ENCODE data around the gene LRFN4.

The LRFN4 gene

GRCh38 chr11:66858939-66859685 is 2.2 kb downstream of the LRFN4 start:
- no peak for FAIRE-seq

DNA sequence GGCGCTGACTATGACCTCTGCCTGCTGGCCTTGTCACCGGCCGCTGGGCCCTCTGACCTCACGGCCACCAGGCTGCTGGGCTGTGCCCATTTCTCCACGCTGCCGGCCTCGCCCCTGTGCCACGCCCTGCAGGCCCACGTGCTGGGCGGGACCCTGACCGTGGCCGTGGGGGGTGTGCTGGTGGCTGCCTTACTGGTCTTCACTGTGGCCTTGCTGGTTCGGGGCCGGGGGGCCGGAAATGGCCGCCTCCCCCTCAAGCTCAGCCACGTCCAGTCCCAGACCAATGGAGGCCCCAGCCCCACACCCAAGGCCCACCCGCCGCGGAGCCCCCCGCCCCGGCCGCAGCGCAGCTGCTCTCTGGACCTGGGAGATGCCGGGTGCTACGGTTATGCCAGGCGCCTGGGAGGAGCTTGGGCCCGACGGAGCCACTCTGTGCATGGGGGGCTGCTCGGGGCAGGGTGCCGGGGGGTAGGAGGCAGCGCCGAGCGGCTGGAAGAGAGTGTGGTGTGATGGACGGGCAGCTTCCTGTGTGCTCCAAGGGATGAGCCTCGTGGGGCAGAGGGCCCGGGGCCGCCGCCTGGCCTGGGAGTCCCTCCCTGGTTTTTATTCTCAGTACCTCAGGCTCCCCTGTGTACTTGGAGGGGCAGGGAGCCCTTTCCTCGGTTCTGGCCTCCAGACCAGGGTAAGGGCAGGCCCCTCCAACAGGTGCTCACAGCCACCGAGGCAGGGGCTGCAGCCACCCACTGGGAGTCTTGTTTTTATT is 3.0 kb downstream of the LRFN4 start:
- no peak for FAIRE-seq

DNA sequence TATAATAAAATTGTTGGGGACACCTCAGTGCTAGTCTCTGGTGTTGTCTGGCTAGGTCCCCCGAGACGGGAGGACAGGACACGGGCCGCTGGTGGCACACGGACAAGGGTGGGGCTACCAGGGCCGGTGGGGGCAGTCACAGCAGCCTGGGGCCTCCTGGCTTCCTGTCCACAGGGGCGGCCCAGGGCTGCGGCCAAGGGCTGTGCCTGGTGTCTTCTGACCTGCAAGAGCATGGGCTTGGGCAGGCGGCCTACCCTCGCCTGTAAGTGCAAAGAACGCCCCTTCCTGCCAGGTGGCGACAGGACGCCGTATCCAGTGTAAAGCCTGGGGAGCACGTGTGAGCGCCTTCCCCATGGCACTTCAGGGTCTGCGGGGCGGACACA is 3.6 kb downstream of the LRFN4 start:
- no peak for FAIRE-seq

- no peak for FAIRE-seq
Observed at GRCh38 chr11:66861038-66861773, 4.3 kb downstream of the LRFN4 start.

DNA sequence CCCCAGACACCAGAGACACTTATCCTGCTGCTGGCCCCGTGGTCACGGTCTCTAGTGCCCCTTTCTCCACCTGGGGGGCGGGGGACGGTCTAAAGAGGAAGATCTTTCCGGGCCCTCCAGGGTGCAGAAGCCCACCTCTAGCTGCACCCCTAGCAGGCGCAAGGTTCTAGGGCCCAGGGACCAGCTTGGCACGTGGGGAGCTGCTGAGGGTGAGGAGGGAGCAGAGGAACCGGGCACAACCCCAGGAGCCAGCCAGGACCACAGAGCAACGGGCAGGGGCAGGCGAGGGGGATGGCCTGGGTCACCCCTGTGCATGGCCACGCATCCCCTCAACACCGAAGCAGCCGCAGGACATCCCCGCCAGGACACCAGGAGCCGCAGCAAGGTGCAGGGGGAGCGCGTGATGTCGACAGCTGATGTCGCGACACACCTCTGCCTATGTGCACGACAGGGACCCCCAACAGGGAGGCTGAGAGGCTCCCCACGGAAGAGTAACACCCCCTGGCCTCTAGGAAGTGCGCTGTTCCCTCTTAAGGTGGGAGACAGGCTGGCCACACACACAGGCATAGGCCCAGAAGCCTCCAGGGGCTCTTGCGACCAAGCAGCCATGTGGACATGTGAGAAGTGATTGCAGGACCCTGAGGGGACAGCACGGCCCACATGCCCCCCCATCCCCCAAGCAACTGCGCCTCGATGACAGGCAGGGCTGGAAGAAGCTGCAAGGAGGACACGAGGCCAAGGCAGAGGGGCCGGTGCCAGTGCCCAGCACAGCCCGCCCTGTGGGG is 5.1 kb downstream of the LRFN4 start:
- no peak for FAIRE-seq

- FAIRE-seq, result no peak
Observed at GRCh38 chr11:66862559-66863037, 5.7 kb downstream of the LRFN4 start.

DNA sequence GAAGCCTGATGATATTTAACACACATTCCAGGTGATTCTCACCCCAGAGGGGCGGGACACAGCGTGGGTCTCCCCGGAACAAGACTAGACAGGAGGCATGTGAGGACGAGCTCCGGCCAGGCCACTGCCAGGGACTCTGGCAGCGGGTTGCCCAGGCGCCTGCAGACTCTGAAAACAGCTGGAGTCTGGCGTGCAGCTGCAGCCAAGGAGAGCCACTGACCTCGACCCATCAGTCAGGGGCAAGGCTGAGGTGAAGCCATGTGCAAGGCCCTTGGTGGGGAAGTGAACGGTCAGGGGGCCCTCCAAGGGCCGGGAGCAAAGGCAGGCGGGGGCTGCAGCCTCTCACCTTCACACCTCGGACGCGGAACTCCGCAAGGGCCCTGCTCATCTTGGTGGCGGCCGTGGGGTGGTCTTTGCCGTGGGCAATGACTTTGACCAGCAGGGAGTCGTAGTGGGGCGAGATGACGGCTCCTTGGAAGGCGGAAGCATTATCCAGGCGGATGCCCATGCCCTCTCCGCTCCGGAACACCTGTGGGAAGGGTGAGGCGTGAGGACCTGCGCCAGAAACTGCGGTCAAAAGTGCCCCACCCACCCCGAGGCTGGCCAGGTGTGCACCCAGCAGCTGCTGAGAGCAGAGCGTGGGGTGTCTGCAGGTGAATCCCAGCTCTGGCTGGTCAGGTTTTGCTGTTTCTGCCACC is 6.7 kb downstream of the LRFN4 start:
- no peak for FAIRE-seq

DNA sequence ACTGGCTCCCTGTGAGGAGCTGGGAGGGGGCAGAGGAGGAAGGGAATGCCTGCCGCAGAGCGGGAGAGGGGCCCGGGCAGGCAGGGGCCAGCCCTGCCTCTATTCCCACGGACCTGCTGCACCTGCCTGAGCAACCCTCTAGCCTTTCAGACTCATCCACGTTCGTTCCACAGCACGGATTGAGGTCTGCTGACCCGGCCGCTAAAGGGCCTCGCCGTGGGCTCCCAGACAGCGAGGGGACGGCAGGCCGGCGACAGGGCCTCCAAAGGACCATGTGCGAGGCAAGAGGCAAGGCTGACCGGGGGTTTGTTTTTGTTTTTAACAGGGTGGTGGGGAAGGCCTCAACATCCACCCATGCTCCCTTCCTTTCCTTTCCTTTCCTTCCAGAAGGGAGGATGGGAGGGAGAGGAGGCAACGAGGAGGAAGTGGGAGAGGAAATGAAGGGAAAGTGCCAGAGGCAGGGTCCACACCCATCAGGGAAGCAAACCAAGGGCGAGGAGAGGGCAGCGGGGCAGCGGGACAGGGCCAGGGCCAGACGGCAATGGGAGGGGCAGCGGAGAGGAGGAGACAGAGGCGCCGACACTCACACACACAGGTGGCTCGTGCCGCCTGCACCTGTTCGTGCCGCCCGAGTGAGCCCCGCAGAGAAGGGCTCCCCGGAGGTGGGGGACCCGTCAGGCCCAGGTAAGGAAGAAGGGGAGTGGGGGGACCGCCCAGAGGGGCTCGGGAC is 7.5 kb downstream of the LRFN4 start:
- FAIRE-seq, result no peak

- FAIRE-seq, result no peak
Observed at GRCh38 chr11:66864924-66865697, 8.2 kb downstream of the LRFN4 start.

- no peak for FAIRE-seq
Observed at GRCh38 chr11:66866007-66866406, 9.1 kb downstream of the LRFN4 start.

- no peak for FAIRE-seq
Observed at GRCh38 chr11:66866511-66866986, 9.7 kb downstream of the LRFN4 start.

DNA sequence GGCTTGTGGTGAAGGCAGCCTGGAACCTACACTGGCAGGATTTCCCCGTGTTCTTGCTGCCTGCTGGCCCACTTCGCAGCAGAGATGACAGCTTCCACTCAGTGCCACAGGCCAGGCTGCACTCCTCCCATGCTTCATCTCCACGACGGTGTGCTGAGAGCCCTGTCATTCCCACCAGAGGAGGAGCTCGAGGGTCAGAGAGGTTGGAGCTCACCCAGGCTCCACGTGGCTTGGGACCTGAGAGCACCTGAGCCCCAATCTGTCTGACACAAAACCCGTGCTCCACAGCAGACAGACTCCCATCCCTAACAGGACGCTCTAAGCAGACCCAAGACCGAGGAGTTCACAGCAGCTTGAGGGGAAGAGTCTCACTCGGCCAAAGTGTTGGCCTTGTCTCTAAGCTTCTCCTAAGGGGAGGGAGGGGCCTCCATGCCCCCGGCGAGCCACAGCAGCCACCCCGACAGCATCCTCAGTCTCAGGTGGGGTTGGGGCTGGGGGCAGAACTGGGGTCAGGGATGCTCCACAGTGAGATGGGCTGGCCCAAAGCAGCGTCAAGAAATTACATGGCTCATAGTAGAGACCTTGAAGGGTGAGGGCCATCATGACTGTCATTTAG is 10.7 kb downstream of the LRFN4 start:
- no peak for FAIRE-seq

DNA sequence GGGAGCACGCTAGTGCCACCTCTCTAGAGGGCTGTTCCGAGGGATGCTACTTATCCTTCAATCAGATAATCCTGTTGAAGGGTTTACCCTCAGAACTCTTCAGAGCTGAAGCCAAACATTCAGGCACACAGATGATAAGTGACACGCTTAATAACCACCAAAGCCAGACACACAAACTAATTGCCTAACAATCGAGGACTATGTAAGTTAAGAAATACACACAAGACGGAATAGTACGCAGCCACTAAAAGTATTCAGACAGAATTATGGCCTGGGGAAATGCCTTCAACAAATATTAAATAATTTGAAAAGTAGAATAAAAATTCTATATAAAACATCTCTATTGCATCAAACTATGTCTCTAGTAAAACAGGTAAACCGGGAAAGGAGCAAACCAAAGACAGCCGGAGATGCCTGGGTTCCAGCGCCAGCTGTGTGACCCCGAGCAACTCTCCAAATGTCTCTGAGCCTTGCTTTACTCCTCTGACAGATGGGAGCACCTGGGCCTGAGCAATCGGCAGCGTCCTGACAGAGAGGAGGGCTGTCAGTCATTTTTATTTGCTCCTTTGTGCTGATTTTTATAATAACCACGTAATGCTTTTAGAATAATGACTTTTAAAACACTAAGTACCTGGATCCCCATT is 11.3 kb downstream of the LRFN4 start:
- no peak for FAIRE-seq

DNA sequence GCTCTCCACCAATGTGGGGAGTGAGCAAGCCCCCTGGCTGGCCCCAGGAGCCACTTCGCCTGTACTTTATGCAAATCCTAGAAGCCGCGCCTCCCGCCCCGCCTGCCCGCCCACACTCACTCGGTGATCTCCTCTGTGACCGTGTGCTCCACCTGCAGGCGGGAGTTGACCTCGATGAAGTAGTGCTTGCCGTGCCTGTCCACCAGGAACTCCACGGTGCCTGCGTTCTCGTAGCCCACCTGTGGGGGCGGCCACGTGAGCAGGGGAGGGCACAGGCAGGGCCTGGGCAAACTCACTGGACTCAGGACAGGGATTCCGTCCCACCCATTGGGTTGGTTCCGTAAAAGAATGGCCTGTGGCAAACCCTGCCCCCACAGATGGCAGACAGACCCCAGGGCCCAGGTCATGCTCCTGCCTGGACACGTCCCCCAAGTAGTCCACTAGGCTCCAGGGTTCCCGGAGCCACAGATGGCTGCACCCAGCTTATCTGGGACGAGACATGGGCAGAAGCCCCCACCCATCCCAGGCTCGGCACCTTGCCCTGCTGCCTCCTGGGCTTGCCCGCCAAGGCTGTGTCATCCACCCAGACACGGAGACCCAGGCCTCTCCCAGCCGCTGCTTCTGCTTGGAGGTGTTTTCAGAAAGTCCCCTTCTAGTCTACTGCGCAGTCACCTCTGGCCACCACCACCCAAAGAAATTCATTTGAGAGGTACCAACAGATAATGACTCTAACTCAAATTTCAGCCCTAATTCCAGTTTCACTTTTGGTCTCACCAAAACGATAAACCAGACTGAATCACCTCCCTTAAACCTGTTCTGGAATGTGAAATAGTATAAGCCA is 12.1 kb downstream of the LRFN4 start:
- FAIRE-seq, result no peak

- FAIRE-seq, result no peak
Observed at GRCh38 chr11:66869567-66869870, 12.7 kb downstream of the LRFN4 start.

- no peak for FAIRE-seq
Observed at GRCh38 chr11:66870131-66870530, 13.3 kb downstream of the LRFN4 start.

DNA sequence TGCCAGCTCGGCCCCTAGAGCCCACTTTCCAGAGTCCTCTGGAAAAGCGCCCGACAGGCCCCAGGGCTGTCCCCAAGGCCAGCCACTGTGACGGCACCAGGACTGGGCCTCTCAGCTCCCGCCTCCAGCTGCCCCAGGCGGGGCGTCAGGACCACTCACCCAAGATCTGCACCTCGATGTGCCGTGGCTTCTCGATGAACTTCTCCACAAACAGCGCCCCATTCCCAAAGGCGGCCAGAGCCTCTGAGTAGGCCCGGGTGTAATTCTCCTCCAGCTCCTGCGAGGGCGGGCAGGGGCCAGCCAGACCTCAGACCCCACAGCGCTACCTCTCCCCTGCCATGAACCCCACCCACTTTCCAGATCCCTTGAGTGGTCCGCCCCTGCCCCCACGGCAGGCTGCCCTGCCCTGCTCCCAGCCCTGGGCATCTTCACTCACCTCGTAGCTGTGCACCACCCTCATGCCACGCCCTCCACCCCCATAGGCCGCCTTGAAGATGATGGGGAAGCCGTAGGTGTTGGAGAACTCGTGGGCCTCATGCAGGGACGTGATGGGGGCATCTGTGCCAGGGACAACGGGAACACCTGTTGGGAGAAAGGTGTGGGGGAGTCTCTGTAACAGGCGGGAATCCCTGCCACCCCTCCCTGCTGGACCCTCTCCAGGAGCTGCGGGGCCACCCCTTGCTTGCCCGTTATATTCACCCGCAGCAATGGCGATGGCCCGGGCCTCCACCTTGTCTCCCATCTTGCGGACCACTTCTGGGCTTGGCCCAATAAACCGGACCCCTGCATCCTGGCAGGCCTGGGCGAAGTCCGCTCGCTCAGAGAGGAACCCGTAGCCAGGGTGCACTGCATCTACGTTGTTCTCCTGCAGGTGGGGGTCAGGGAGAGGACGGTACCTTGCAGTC is 14.0 kb downstream of the LRFN4 start:
- no peak for FAIRE-seq

- FAIRE-seq, result no peak
Observed at GRCh38 chr11:66871521-66871901, 14.6 kb downstream of the LRFN4 start.
